Keratinocyte (primary cell): ENCODE data around the gene PLCL1.

Source experiments
- EZH2 ChIP-seq: IDR thresholded peaks from one replicate; pipeline ENCODE4 v1.6.1; 2012; ENCODE audit warnings: inconsistent platforms, mild to moderate bottlenecking, low read length, moderate library complexity
- TF ChIP-seq, protein P1 (sequence below), 3 experiments: IDR thresholded peaks in 1 of 3; conservative IDR thresholded peaks in 1 of 3; optimal IDR thresholded peaks in 1 of 3; 2 replicates in 2 of 3; 3 replicates in 1 of 3; pipeline versions ENCODE3 to v1.5.1; 2011; ENCODE audit warnings: low read length in 3 of 3, mild to moderate bottlenecking in 3 of 3, moderate library complexity in 2 of 3, control low read depth in 1 of 3, inconsistent platforms in 1 of 3; ENCODE audit not compliant: insufficient read depth in 2 of 3; ENCODE audit errors: extremely low read depth in 1 of 3

- no peak for TF ChIP-seq EZH2
- TF ChIP-seq, protein P1, sequence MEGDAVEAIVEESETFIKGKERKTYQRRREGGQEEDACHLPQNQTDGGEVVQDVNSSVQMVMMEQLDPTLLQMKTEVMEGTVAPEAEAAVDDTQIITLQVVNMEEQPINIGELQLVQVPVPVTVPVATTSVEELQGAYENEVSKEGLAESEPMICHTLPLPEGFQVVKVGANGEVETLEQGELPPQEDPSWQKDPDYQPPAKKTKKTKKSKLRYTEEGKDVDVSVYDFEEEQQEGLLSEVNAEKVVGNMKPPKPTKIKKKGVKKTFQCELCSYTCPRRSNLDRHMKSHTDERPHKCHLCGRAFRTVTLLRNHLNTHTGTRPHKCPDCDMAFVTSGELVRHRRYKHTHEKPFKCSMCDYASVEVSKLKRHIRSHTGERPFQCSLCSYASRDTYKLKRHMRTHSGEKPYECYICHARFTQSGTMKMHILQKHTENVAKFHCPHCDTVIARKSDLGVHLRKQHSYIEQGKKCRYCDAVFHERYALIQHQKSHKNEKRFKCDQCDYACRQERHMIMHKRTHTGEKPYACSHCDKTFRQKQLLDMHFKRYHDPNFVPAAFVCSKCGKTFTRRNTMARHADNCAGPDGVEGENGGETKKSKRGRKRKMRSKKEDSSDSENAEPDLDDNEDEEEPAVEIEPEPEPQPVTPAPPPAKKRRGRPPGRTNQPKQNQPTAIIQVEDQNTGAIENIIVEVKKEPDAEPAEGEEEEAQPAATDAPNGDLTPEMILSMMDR (optimal IDR thresholded peaks at IDR 0.05 in 1 of 3, IDR thresholded peaks at IDR 0.05 in 1 of 3, conservative IDR thresholded peaks at IDR 0.05 in 1 of 3; ENCODE audit: extremely low read depth in 1 of 3, insufficient read depth in 2 of 3, low read length in 3 of 3): no peak
Measured at GRCh38 chr2:197828464-197829135, 24.2 kb downstream of the PLCL1 start.
